AG04449 (cell line): Measurements from ENCODE around the gene CYP2A6.
A peak's percentile ranks its signal among the peaks of the same experiment; 100 is the strongest.

Experiments
- CTCF ChIA-PET: fragments of 350-600 bp; formaldehyde crosslinking; extraction: SDS; loops from one replicate; lab custom pipeline; 2021; ENCODE audit warnings: antibody characterized with exemption; lab: Yijun Ruan, JAX
- POLR2A ChIA-PET: fragments of 400-600, 350-600 bp; formaldehyde crosslinking; extraction: SDS; loops from one replicate; lab custom pipeline; 2020; ENCODE audit warnings: antibody characterized with exemption, inconsistent platforms; lab: Yijun Ruan, JAX
- DNase-seq: peaks from one replicate; pipeline ENCODE4 v3.0.0-alpha.2; 2010; ENCODE audit warnings: low read depth, low spot score
- H3K4me3 ChIP-seq: 2 replicates; pipeline ENCODE4 v1.5.1; 2011; ENCODE audit warnings: low read depth, mild to moderate bottlenecking, control low read depth, low read length
- TF ChIP-seq, protein P1 (sequence below): IDR thresholded peaks from one replicate; pipeline ENCODE4 v1.5.1; 2011; ENCODE audit warnings: mild to moderate bottlenecking, moderate library complexity, low read length, control low read depth, inconsistent platforms; ENCODE audit not compliant: insufficient read depth; ENCODE audit errors: missing control alignments

CYP2A6 gene

DNA sequence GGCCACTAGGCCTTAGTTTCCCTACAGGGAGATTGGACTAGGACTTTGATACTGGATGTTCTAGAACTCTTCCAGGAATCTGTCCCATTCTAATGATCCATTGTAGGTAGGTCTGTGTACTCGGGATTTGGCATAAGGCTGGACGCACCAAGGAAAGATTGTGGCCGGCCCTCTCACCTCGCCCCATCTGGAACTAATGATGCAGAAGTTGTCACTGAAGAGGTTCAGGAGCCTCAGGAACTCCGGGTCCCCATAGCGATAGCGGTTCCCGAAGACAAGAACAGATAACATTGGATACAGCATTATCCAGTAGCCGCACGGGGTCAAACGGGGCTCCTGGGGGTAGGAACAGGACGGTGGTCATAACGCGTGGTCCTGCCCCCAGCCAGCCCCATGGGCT lies 40.1 kb downstream of the CYP2A6 start:
- TF ChIP-seq, protein P1, sequence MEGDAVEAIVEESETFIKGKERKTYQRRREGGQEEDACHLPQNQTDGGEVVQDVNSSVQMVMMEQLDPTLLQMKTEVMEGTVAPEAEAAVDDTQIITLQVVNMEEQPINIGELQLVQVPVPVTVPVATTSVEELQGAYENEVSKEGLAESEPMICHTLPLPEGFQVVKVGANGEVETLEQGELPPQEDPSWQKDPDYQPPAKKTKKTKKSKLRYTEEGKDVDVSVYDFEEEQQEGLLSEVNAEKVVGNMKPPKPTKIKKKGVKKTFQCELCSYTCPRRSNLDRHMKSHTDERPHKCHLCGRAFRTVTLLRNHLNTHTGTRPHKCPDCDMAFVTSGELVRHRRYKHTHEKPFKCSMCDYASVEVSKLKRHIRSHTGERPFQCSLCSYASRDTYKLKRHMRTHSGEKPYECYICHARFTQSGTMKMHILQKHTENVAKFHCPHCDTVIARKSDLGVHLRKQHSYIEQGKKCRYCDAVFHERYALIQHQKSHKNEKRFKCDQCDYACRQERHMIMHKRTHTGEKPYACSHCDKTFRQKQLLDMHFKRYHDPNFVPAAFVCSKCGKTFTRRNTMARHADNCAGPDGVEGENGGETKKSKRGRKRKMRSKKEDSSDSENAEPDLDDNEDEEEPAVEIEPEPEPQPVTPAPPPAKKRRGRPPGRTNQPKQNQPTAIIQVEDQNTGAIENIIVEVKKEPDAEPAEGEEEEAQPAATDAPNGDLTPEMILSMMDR = no peak
- no peak overlapping the region for H3K4me3 ChIP-seq
- no peak for DNase-seq
- POLR2A ChIA-PET = no interaction called here
- CTCF ChIA-PET = no interaction called here

DNA sequence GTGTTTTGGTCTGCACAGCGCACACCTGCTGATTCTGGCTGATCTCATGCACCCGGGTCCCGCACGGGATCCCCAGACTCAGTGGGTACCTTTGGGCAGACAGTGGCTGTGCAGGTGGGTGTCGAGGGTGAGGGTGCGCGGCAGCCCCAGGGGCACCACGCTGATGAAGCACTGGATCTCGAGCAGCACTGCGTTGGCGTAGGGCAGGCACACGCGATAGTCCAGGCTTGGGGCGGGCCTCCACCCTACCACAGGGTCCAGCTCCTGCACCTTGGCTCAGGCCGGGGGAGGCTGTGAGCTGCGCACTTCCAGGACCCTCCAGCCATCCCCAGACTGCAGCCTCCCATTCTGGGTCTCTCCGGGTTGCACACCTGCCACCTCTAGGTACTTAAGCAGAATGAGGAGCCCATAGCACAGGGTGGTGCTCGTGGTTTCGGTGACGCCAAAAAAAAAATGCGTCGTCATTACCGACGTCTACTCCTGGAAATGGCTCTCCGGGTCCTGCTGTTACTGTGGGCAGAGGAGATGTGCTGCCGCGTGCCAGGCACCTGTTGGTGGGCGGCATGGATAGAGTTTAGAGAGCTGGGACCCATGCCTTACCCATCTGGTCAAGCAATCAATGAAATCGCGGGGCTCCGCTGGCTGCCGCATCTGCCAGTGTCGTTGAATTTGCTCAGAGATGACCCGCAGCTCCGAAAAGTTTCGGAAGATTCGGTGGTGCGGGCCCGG lies 40.7 kb downstream of the CYP2A6 start:
- CTCF ChIA-PET = interaction anchor here (0.9 to 5.6 kb wide), 3 partner anchors 9 to 175 kb away, joined by 3 to 58 read pairs (median 4); no protein-coding TSS in a partner anchor
- H3K4me3 ChIP-seq = no peak overlapping the region
- TF ChIP-seq, protein P1 = no peak
- POLR2A ChIA-PET = interaction anchor here (0.6 kb wide), 1 partner anchor 149 kb away, joined by 4 read pairs; no protein-coding TSS in a partner anchor
- no peak for DNase-seq

DNA sequence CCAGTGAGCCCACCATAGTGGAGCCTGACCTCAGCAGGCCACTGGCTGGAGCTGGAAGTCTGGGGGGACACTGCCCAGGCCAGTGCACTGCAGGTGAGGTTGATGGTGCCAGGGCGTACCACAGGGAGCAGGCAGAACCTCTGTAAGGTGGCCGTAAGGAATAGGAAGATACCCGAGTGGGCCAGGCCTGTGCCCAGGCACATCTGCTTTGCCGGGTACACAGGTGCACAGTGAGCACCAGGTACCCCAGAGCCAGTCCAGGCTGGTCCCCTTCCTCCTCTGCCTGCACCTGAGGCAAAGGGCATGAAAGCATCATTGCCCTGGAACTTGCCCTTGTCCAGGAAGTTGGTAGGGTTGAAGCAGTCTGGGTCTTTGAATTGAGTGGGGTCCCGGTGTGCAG lies 41.8 kb downstream of the CYP2A6 start:
- ChIA-PET CTCF (interaction anchor here (0.8 to 5.6 kb wide), 5 partner anchors 11 to 174 kb away, joined by 3 to 58 read pairs (median 3); no protein-coding TSS in a partner anchor), POLR2A (no interaction called here)
- TF ChIP-seq, protein P1 = no peak
- DNase-seq = no peak
- H3K4me3 ChIP-seq = no peak overlapping the region

GRCh38 chr19:40808021-40808325 lies 42.3 kb downstream of the CYP2A6 start:
- ChIA-PET POLR2A (no interaction called here), CTCF (interaction anchor here (0.8 to 5.6 kb wide), 7 partner anchors 12 to 174 kb away, joined by 3 to 58 read pairs (median 6); partner anchors contain the start of gene RAB4B)
- no peak overlapping the region for H3K4me3 ChIP-seq
- TF ChIP-seq, protein P1 = no peak
- DNase-seq = no peak

DNA sequence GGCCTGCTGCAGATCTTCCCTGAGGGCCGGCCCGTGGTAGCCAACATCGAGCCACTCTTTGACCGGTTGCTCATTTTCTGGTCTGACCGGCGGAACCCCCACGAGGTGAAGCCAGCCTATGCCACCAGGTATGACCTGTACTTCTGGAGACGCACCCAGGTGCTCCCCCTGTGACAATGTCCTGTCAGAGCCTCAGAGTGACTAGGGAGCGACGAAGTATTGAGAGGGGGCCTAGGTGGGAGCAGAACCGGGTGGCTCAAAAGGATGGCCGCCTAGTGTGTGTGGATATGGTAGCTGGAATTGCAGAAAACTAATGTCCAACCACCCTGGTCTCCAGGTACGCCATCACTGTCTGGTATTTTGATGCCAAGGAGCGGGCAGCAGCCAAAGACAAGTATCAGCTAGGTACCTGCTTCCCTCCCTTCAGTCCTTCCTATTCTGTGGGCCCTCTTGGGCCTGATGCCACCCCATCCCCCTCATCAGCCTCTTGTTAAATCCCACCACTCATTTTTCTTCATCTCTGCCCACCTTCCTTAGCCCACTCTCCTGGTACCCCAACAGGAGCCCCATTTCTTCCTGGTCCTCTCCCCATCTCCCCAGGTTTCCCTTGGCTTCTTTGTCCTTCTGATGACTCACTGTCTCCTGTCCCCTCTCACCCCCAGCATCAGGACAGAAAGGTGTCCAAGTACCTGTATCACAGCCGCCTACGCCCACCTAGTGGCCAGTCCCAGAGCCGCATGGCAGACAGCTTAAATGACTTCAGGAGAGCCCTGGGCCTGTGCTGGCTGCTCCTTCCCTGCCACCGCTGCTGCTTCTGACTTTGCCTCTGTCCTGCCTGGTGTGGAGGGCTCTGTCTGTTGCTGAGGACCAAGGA lies 42.9 kb downstream of the CYP2A6 start:
- TF ChIP-seq, protein P1 = peak; percentile 24
- POLR2A ChIA-PET = interaction anchor here (1.1 kb wide), 1 partner anchor 13 kb away, joined by 4 read pairs; no protein-coding TSS in a partner anchor
- CTCF ChIA-PET = interaction anchor here (0.7 to 5.6 kb wide), 22 partner anchors 9 to 155 kb away, joined by 3 to 58 read pairs (median 3); partner anchors contain the start of gene RAB4B
- no peak for DNase-seq
- no peak overlapping the region for H3K4me3 ChIP-seq
